H9 (cell line): ENCODE data around the gene XIRP2. TPM values are rescaled to one million over a fixed set of nuclear protein-coding genes. Genes with fewer than 3 reads are reported as not detected.

Experiments
- DNase-seq: peaks from one replicate; pipeline ENCODE4 v3.0.0-alpha.2; 2017
- H2AFZ ChIP-seq: one replicate; pipeline ENCODE4 v1.6.1; 2013; ENCODE audit warnings: mild to moderate bottlenecking, low read length, control low read depth, moderate library complexity
- H2AK5ac ChIP-seq: 2 replicates; pipeline ENCODE4 v1.6.1; 2013; ENCODE audit warnings: low read length, control low read depth, mixed read lengths; ENCODE audit not compliant: insufficient read length
- H2BK120ac ChIP-seq: one replicate; pipeline ENCODE4 v1.6.1; 2013; ENCODE audit warnings: low read depth, mild to moderate bottlenecking, low read length, control low read depth, inconsistent platforms; ENCODE audit not compliant: poor library complexity, severe bottlenecking
- H2BK12ac ChIP-seq: 2 replicates; pipeline ENCODE4 v1.6.1; 2013; ENCODE audit warnings: low read length, control low read depth, mixed read lengths, low read depth; ENCODE audit not compliant: insufficient read length
- H2BK15ac ChIP-seq: 2 replicates; pipeline ENCODE4 v1.6.1; 2013; ENCODE audit warnings: low read depth, low read length, control low read depth
- H2BK20ac ChIP-seq: one replicate; pipeline ENCODE4 v1.6.1; 2013; ENCODE audit warnings: low read depth, mild to moderate bottlenecking, low read length, control low read depth, inconsistent platforms; ENCODE audit not compliant: poor library complexity, severe bottlenecking
- H2BK5ac ChIP-seq: 2 replicates; pipeline ENCODE4 v1.6.1; 2013; ENCODE audit warnings: low read length, control low read depth, mixed read lengths; ENCODE audit not compliant: insufficient read length
- H3K14ac ChIP-seq: 2 replicates; pipeline ENCODE4 v1.6.1; 2013; ENCODE audit warnings: low read length, control low read depth; ENCODE audit not compliant: insufficient read depth
- H3K18ac ChIP-seq: 2 replicates; pipeline ENCODE4 v1.6.1; 2013; ENCODE audit warnings: low read depth, mild to moderate bottlenecking, mixed read lengths, low read length, control low read depth; ENCODE audit not compliant: insufficient read length
- H3K23ac ChIP-seq: 2 replicates; pipeline ENCODE4 v1.6.1; 2013; ENCODE audit warnings: low read length, control low read depth, mixed read lengths, low read depth; ENCODE audit not compliant: insufficient read length
- H3K23me2 ChIP-seq: 2 replicates; pipeline ENCODE4 v1.6.1; 2013; ENCODE audit warnings: low read depth, mild to moderate bottlenecking, mixed read lengths, low read length, control low read depth; ENCODE audit not compliant: insufficient read length, poor library complexity, severe bottlenecking
- H3K27ac ChIP-seq: 2 replicates; pipeline ENCODE4 v1.5.1; 2013; ENCODE audit warnings: low read length, control low read depth, mixed read lengths, low read depth; ENCODE audit not compliant: insufficient read length
- H3K27me3 ChIP-seq: 2 replicates; pipeline ENCODE4 v1.6.1; 2013; ENCODE audit warnings: low read length, control low read depth, inconsistent platforms; ENCODE audit not compliant: insufficient read depth
- H3K4ac ChIP-seq: 2 replicates; pipeline ENCODE4 v1.6.1; 2013; ENCODE audit warnings: low read depth, mild to moderate bottlenecking, control low read depth, inconsistent platforms, low read length, moderate library complexity
- H3K4me1 ChIP-seq: 2 replicates; pipeline ENCODE4 v1.6.1; 2013; ENCODE audit warnings: low read length, control low read depth, inconsistent platforms; ENCODE audit not compliant: insufficient read depth
- H3K4me2 ChIP-seq: 2 replicates; pipeline ENCODE4 v1.6.1; 2013; ENCODE audit warnings: low read length, control low read depth, mixed read lengths; ENCODE audit not compliant: insufficient read length, insufficient read depth
- H3K56ac ChIP-seq: 2 replicates; pipeline ENCODE4 v1.6.1; 2013; ENCODE audit warnings: low read depth, mild to moderate bottlenecking, mixed read lengths, low read length, control low read depth; ENCODE audit not compliant: insufficient read length
- H3K79me1 ChIP-seq: 2 replicates; pipeline ENCODE4 v1.6.1; 2013; ENCODE audit warnings: low read depth, mild to moderate bottlenecking, moderate library complexity, low read length, control low read depth, inconsistent platforms; ENCODE audit not compliant: insufficient read depth, poor library complexity, severe bottlenecking
- H3K79me2 ChIP-seq: 2 replicates; pipeline ENCODE4 v1.6.1; 2013; ENCODE audit warnings: low read length, control low read depth, inconsistent platforms; ENCODE audit not compliant: insufficient read depth
- H3K9ac ChIP-seq: 2 replicates; pipeline ENCODE4 v1.6.1; 2013; ENCODE audit warnings: low read length, control low read depth, mixed read lengths; ENCODE audit not compliant: insufficient read length; ENCODE audit errors: extremely low read depth
- H3K9me3 ChIP-seq: one replicate; pipeline ENCODE4 v1.6.1; 2013; ENCODE audit warnings: low read depth, low read length, inconsistent platforms; ENCODE audit not compliant: control insufficient read depth
- H3T11ph ChIP-seq: one replicate; pipeline ENCODE4 v1.6.1; 2013; ENCODE audit warnings: mild to moderate bottlenecking, low read length, control low read depth, inconsistent platforms
- H4K20me1 ChIP-seq: one replicate; pipeline ENCODE4 v1.6.1; 2013; ENCODE audit not compliant: control insufficient read depth, insufficient read length, insufficient read depth
- H4K5ac ChIP-seq: 2 replicates; pipeline ENCODE4 v1.6.1; 2013; ENCODE audit warnings: low read depth, mild to moderate bottlenecking, mixed read lengths, low read length, control low read depth; ENCODE audit not compliant: insufficient read length
- H4K8ac ChIP-seq: replicated peaks from 2 replicates; pipeline ENCODE4 v1.6.1; 2013; ENCODE audit warnings: low read length, control low read depth, mixed read lengths, low read depth; ENCODE audit not compliant: insufficient read length
- H4K91ac ChIP-seq: 2 replicates; pipeline ENCODE4 v1.6.1; 2013; ENCODE audit warnings: low read depth, mild to moderate bottlenecking, moderate library complexity, mixed read lengths, low read length, control low read depth; ENCODE audit not compliant: insufficient read length
- H3K27ac Mint-ChIP-seq, 3 experiments: 2 replicates in 2 of 3; 3 replicates in 1 of 3; pipeline ENCODE4 v1.8.0; 2020 to 2021; ENCODE audit warnings: mixed read lengths in 3 of 3, mild to moderate bottlenecking in 1 of 3, moderate library complexity in 1 of 3
- H3K27me3 Mint-ChIP-seq: 2 replicates; pipeline ENCODE4 v1.8.0; 2021; ENCODE audit warnings: low read depth, mild to moderate bottlenecking, moderate library complexity, mixed read lengths
- H3K36me3 Mint-ChIP-seq, 3 experiments: 2 replicates in 2 of 3; 3 replicates in 1 of 3; pipeline ENCODE4 v1.8.0; 2020 to 2021; ENCODE audit warnings: low read depth in 3 of 3, mixed read lengths in 3 of 3; ENCODE audit not compliant: insufficient read depth in 1 of 3
- H3K4me1 Mint-ChIP-seq, 2 experiments: 2 replicates each; pipeline ENCODE4 v1.8.0; 2020; ENCODE audit warnings: mixed read lengths in 2 of 2
- H3K4me3 Mint-ChIP-seq, 2 experiments: 2 replicates in 1 of 2; 3 replicates in 1 of 2; pipeline ENCODE4 v1.8.0; 2020 to 2021; ENCODE audit warnings: mild to moderate bottlenecking in 2 of 2, mixed read lengths in 2 of 2, moderate library complexity in 1 of 2
- H3K9me3 Mint-ChIP-seq, 2 experiments: 2 replicates in 1 of 2; 3 replicates in 1 of 2; pipeline ENCODE4 v1.8.0; 2020; ENCODE audit warnings: mild to moderate bottlenecking in 2 of 2, mixed read lengths in 2 of 2, moderate library complexity in 1 of 2
- CTCF ChIP-seq: fragments of 200-600 bp; sonication (generic); conservative IDR thresholded peaks from 3 replicates; pipeline ENCODE4 v1.8.0; 2021; ENCODE audit warnings: antibody characterized with exemption, mild to moderate bottlenecking
- WGBS: extraction: QIAGEN DNeasy Blood & Tissue Kit; methylation state at CpG from one replicate; pipeline ENCODE4 v1.1.7; 2013; ENCODE audit warnings: missing lambda C conversion rate, low lambda C conversion rate, mixed read lengths; ENCODE audit not compliant: insufficient read length; ENCODE audit errors: extremely low coverage; 5-methylcytosine and 5-hydroxymethylcytosine counted together
- total RNA-seq: library from RNA; stranded (reverse); gene quantifications from 2 replicates; pipeline ENCODE4 v1.2.1, GENCODE V29; 2021

XIRP2 gene
- total RNA-seq, 1 experiment from 2014 or later, result 0.07 TPM

GRCh38 chr2:167200019-167200418, 311.7 kb downstream of the XIRP2 start:
- Histone ChIP-seq H3K27me3 (no peaks in the 10 kb centered on the region), H2BK12ac (no peak overlapping the region), H3T11ph (no peak overlapping the region), H3K79me2 (no peaks in the 10 kb centered on the region), H4K91ac (no peak overlapping the region), H3K18ac (no peak overlapping the region), H3K56ac (no peak overlapping the region), H3K9ac (no peak overlapping the region), H3K23ac (no peak overlapping the region), H3K4me2 (no peak overlapping the region), H3K4ac (no peak overlapping the region), H2AK5ac (no peak overlapping the region), H3K4me1 (no peaks in the 10 kb centered on the region), H2BK20ac (no peak overlapping the region), H2BK15ac (no peak overlapping the region), H3K27ac (no peak overlapping the region), H2BK5ac (no peak overlapping the region), H3K9me3 (no peaks in the 10 kb centered on the region), H2BK120ac (no peak overlapping the region), H3K79me1 (no peaks in the 10 kb centered on the region), H4K8ac (no peak overlapping the region), H4K5ac (no peak overlapping the region), H3K23me2 (no peaks in the 10 kb centered on the region), H2AFZ (no peak overlapping the region), H3K14ac (no peak overlapping the region), H4K20me1 (no peaks in the 10 kb centered on the region)
- DNase-seq, result no peak
- no peak for TF ChIP-seq CTCF
- Mint-ChIP-seq H3K27me3 (no peaks in the 10 kb centered on the region), H3K36me3 (no peaks in the 10 kb centered on the region), H3K4me1 (no peaks in the 10 kb centered on the region), H3K4me3 (no peak overlapping the region), H3K9me3 (no peaks in the 10 kb centered on the region), H3K27ac (no peak overlapping the region)
- WGBS, result no CpG with 5 or more reads among the region's 5 CpGs
